Kasumi-1 (cell line): ENCODE data around the gene IL23R.
"Not testable (repeated sequence)": the region's sequence is repeated elsewhere in the genome, so short reads cannot be mapped to it uniquely, and the experiment has no call there.

Experiments used
- DNase-seq, 2 experiments: peaks; one replicate each; lab custom pipeline; 2025; lab: John Stamatoyannopoulos, UW

The IL23R gene, protein sequence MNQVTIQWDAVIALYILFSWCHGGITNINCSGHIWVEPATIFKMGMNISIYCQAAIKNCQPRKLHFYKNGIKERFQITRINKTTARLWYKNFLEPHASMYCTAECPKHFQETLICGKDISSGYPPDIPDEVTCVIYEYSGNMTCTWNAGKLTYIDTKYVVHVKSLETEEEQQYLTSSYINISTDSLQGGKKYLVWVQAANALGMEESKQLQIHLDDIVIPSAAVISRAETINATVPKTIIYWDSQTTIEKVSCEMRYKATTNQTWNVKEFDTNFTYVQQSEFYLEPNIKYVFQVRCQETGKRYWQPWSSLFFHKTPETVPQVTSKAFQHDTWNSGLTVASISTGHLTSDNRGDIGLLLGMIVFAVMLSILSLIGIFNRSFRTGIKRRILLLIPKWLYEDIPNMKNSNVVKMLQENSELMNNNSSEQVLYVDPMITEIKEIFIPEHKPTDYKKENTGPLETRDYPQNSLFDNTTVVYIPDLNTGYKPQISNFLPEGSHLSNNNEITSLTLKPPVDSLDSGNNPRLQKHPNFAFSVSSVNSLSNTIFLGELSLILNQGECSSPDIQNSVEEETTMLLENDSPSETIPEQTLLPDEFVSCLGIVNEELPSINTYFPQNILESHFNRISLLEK

DNA sequence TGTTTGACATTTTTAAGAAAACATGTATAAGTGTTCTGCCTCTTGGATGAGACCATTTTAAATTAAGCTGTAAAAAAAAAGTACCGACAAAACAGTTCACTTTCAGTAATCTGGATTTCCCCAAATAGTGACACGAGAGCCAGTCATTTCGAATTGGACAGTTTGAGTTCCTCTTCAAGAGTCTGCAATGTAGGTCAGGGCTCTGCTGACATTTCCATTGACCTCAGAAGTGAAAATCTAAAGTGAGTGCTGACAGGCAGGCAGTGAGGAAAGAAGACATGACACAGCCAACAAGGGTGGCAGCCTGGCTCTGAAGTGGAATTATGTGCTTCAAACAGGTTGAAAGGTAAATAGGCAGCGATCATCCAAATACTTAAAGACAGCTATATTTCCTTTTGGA lies at the start of gene IL23R:
IL23R (plus strand) TSS at position 259 of the 400 bp plus-strand sequence. CDS start 1,667 bp downstream, outside the sequence.
- no peak for DNase-seq

- no peak for DNase-seq
Measured at GRCh38 chr1:67118191-67118590, 48.1 kb upstream of the IL23R start.

- DNase-seq: no peak
Measured at GRCh38 chr1:67118646-67119045, 47.6 kb upstream of the IL23R start.

DNA sequence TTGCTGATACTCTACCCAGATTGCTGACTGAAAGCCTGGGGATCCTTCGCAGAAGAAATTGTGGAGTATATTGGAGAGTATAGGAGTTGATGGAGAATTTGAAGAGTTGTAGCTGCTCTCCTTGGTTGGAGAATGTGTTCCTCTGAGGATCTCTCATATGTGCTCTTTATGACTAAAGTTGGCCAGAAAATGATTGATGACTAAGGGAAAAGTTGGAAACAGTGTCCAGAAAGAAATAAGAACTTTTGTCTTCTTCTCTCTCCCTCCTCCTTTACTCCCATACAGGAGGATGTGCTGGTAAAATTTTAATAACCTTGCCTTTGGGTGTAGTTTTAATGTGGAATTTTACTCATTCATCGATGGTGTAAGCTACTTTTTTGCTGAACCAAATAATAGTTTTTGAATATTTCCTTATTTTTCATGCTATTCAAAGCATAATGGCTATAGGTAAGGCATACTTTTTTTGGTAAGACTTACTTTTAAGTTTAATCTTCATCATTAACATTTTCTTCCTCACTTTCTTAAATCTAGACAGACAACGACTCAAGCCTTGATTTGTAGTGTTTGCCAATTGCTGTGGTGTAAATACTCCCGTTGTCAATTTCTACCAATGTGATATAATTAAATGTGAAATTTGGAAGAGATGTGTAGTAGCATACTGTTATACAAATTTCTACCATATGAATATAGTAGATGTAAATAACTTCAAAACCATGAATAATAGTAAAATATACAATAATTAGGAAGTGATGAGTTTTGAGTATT lies 45.2 kb upstream of the IL23R start:
- DNase-seq: no peak

DNA sequence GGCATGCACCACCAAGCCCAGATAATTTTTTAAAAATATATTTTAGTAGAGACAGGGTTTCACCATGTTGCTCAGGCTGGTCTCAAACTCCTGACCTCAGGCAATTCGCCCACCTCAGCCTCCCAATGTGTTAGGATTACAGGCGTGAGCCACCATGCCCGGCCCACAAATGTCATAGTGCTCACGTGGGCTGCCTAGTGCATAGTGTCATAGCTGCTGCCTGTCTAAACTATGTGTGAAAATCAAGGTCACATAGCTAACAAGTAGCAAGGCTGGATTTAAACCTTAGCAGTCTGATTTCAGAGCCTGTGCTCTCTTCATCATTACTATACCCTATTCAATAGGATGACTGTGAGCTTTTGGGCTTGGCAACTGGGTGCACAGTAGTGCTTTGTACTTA lies 41.8 kb upstream of the IL23R start:
- DNase-seq: no peak

DNA sequence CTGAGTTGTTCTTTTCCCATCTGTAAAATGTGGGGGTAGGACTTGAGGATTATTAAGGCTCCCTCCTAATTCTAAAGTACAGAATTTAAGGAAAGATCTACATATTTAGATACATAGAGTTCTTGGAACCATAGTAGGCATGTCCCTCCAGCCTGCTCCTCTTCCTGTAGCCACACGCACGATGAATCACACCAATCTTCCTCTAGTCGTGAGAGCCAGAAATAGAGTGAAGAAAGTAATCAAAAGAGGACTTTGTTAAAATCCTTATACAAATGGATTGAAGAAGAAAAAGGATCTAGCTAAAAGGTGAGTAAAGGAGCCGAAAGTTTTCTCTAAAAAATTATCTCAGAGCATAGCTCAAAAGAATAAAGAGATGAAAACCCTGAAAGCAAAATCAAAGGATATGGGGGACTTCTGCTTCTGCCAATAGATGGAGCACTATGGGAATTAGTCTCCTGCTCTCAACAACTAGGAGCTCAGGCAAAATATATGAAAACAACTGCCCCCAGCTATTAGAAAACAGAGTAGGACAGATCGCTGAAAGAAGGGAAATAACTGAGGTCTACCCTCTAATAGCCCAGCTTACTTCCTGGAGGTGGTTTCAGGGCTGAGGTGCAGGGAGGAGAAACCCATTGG lies 40.0 kb upstream of the IL23R start:
- DNase-seq: peak; percentile 41 to 44

GRCh38 chr1:67126974-67127373 lies 39.3 kb upstream of the IL23R start:
- DNase-seq: no peak

DNA sequence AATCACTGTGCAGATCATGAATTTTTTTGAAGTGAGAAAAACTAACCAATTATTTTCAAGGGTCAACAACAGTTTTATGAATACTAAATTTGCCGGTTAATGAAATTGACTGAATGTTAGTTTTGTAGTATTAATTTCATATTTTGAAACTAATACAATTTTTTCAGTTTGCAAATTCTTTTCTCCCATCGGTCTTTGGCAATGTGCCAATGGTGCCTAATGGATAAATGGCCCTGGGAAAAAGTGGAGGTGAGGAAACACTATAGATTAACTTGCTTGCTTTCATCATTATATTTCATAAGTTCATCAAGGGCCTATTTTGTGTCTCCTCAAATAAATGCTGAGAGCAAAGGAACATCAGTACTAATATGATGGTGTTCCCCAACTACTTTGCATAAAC lies 35.6 kb upstream of the IL23R start:
- no peak for DNase-seq

- no peak for DNase-seq
Measured at GRCh38 chr1:67133177-67133576, 33.1 kb upstream of the IL23R start.

GRCh38 chr1:67134695-67135094 lies 31.6 kb upstream of the IL23R start, which contains the start of gene C1orf141:
C1orf141 (minus strand) TSS chr1:67134970; CDS start chr1:67127240, 7,730 bp downstream.
- DNase-seq: no peak

GRCh38 chr1:67135354-67135753 lies 30.9 kb upstream of the IL23R start:
- DNase-seq: peak; percentile 9 to 16

DNA sequence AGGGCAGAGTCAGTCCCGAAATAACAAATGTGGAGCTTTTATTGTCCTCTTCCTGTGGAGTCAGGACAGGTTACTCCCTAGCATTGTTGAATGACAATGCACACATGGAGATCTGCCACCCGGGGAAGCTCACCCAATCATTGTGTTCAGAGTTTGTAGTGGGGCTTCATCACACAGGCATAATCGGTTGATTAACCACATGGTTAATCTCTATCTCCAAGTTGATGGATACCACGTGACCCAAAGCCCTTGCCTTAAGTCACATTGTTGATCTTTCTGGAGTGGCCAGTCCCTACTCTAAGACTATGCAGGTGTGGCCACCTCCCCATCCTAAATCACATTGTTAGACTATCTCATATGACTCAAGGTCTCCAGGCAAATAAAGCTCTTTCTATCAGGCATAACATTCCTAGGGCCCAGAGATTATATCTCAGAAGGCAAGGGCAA lies 28.9 kb upstream of the IL23R start:
- DNase-seq: no peak

- DNase-seq: no peak
Measured at GRCh38 chr1:67138813-67139499, 27.3 kb upstream of the IL23R start.

DNA sequence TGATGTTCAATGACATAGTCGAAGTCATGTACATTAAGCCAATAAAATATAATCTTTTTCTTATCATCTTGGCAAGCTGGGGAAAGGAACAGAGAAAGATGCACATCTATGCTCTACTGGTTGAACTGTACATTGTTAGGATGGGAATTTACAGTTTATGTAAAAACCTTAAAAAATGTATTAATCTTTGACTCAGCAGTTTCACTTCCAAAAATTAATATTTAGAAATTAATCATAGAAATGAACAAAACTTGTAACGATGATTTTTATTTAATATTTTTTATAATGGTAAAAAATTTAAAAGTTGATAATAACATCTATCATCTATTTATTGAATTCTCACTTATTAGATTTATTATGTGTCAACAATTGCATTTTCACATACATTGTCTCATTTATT lies 25.8 kb upstream of the IL23R start:
- DNase-seq: no peak

DNA sequence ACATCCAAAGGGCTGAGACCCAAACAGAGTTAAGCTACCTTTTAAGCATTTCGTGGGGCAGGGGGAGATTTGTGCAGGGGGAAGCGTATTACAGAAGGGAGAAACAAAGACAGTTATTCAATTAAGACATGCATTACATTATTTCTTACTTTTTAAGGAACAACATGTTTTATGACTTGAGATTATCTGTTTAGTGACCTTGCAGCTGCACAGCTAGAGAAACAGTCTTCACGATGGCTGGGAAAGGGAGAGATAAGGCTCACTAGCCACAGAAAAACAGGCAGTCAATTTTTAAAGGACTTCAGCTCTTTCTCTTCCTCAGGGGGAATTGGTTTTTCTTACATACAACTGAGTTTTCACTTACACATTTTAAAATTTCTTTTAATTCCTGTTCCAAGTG lies 24.4 kb upstream of the IL23R start:
- DNase-seq: not testable (repeated sequence)

DNA sequence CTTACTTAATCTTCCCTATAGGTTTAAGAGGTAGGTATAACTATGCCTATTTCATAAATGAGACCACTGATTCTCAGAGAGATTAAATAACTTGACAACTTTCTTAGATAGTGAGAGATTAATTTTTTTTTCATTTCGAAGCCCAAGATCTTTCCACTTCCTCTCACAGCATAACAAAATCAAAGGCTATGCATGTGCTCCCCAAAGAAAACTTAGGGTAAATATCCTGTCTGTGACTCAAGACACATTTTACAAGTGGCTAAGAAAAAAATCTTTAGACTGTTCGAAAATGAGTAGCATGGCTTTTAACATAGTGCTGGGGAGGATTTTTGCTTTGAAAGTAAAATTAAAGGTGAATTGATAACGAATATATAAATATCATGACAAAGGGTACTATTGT lies 23.3 kb upstream of the IL23R start:
- DNase-seq: no peak

GRCh38 chr1:67143966-67144365 lies 22.3 kb upstream of the IL23R start:
- no peak for DNase-seq

GRCh38 chr1:67144696-67145095 lies 21.6 kb upstream of the IL23R start:
- DNase-seq: peak; percentile 11 to 37

GRCh38 chr1:67146101-67146500 lies 20.2 kb upstream of the IL23R start:
- DNase-seq: no peak

GRCh38 chr1:67146539-67146938 lies 19.7 kb upstream of the IL23R start:
- no peak for DNase-seq

GRCh38 chr1:67147973-67148372 lies 18.3 kb upstream of the IL23R start:
- not testable (repeated sequence) for DNase-seq
